ENCODE data around the gene PELI1.

- TF ChIP-seq, protein P1, sequence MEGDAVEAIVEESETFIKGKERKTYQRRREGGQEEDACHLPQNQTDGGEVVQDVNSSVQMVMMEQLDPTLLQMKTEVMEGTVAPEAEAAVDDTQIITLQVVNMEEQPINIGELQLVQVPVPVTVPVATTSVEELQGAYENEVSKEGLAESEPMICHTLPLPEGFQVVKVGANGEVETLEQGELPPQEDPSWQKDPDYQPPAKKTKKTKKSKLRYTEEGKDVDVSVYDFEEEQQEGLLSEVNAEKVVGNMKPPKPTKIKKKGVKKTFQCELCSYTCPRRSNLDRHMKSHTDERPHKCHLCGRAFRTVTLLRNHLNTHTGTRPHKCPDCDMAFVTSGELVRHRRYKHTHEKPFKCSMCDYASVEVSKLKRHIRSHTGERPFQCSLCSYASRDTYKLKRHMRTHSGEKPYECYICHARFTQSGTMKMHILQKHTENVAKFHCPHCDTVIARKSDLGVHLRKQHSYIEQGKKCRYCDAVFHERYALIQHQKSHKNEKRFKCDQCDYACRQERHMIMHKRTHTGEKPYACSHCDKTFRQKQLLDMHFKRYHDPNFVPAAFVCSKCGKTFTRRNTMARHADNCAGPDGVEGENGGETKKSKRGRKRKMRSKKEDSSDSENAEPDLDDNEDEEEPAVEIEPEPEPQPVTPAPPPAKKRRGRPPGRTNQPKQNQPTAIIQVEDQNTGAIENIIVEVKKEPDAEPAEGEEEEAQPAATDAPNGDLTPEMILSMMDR (IDR thresholded peaks at IDR 0.05): no peak
- no peak for TF ChIP-seq POLR2A (IDR thresholded peaks at IDR 0.05)
These were observed 10.9 kb downstream of the PELI1 start for GRCh38 chr2:64133354-64133753.

Measured in vagina (tissue), 2 donors.